DMS53 treated with DMSO at 0.1 percent for 48 hours (cell line): ENCODE results near the gene SMARCAD1.
"Not testable (repeated sequence)": the region's sequence is repeated elsewhere in the genome, so short reads cannot be mapped to it uniquely, and the experiment has no call there.

ENCODE experiments used
- DNase-seq: peaks from one replicate; lab custom pipeline; 2025; ENCODE audit not compliant: unreplicated experiment; lab: John Stamatoyannopoulos, UW

Gene SMARCAD1

GRCh38 chr4:94290245-94290644, 82.6 kb downstream of the SMARCAD1 start:
- DNase-seq = no peak

GRCh38 chr4:94293981-94294380, 86.3 kb downstream of the SMARCAD1 start:
- DNase-seq = not testable (repeated sequence)

- DNase-seq = not testable (repeated sequence)
Observed at GRCh38 chr4:94295473-94295872, 87.8 kb downstream of the SMARCAD1 start.

GRCh38 chr4:94298725-94299252, 91.1 kb downstream of the SMARCAD1 start:
- DNase-seq = no peak

- no peak for DNase-seq
Observed at GRCh38 chr4:94302191-94302590, 94.5 kb downstream of the SMARCAD1 start.

- peak; percentile 29 for DNase-seq
Observed at GRCh38 chr4:94304365-94304971, 96.8 kb downstream of the SMARCAD1 start.

- no peak for DNase-seq
Observed at GRCh38 chr4:94305466-94306225, 98.0 kb downstream of the SMARCAD1 start.

- DNase-seq = no peak
Observed at GRCh38 chr4:94306713-94307112, 99.0 kb downstream of the SMARCAD1 start.

- DNase-seq = no peak
Observed at GRCh38 chr4:94307231-94307871, 99.7 kb downstream of the SMARCAD1 start.

GRCh38 chr4:94319927-94320326, 112.3 kb downstream of the SMARCAD1 start:
- not testable (repeated sequence) for DNase-seq

GRCh38 chr4:94325835-94326234, 118.2 kb downstream of the SMARCAD1 start:
- DNase-seq = no peak

- no peak for DNase-seq
Observed at GRCh38 chr4:94329933-94330332, 122.3 kb downstream of the SMARCAD1 start.

GRCh38 chr4:94332983-94333590, 125.4 kb downstream of the SMARCAD1 start:
- DNase-seq = no peak

- no peak for DNase-seq
Observed at GRCh38 chr4:94333866-94334265, 126.2 kb downstream of the SMARCAD1 start.

GRCh38 chr4:94334476-94334875, 126.8 kb downstream of the SMARCAD1 start:
- DNase-seq = no peak

GRCh38 chr4:94334962-94335361, 127.3 kb downstream of the SMARCAD1 start:
- no peak for DNase-seq

GRCh38 chr4:94336303-94336702, 128.6 kb downstream of the SMARCAD1 start:
- no peak for DNase-seq

- DNase-seq = not testable (repeated sequence)
Observed at GRCh38 chr4:94336791-94337190, 129.1 kb downstream of the SMARCAD1 start.

GRCh38 chr4:94338681-94339351, 131.2 kb downstream of the SMARCAD1 start:
- no peak for DNase-seq

- DNase-seq = no peak
Observed at GRCh38 chr4:94339779-94340178, 132.1 kb downstream of the SMARCAD1 start.
